GM23338 (cell line): ENCODE results near the gene ZNF687. TPM values are rescaled to one million over a fixed set of nuclear protein-coding genes. Genes with fewer than 3 reads are reported as not detected.

ENCODE experiments used
- ATAC-seq: fragments of 200-7000 bp; cut with Tn5 transposase; 3 replicates; pipeline ENCODE4 v1.9.1; 2020
- DNase-seq: peaks from one replicate; pipeline ENCODE4 v3.0.0-alpha.2; 2015; ENCODE audit warnings: low spot score
- H2AFZ ChIP-seq: fragments of 200-600 bp; sonication (generic); 2 replicates; pipeline ENCODE4 v1.8.0; 2016; ENCODE audit warnings: antibody characterized with exemption, mild to moderate bottlenecking, moderate library complexity
- H3F3A ChIP-seq: fragments of 200-600 bp; sonication (generic); replicated peaks from 2 replicates; pipeline ENCODE4 v1.8.0; 2017; ENCODE audit warnings: antibody characterized with exemption, mixed run types, low read depth
- H3K27ac ChIP-seq: fragments of 200-600 bp; sonication (generic); 2 replicates; pipeline ENCODE4 v1.6.1; 2016; ENCODE audit warnings: low read depth
- H3K27me3 ChIP-seq: fragments of 200-600 bp; sonication (generic); 2 replicates; pipeline ENCODE4 v1.8.0; 2016; ENCODE audit warnings: mild to moderate bottlenecking, mixed run types, moderate library complexity; ENCODE audit not compliant: insufficient read depth
- H3K36me3 ChIP-seq: fragments of 200-600 bp; sonication (generic); 2 replicates; pipeline ENCODE4 v1.8.0; 2016; ENCODE audit warnings: mild to moderate bottlenecking; ENCODE audit not compliant: insufficient read depth
- H3K4me1 ChIP-seq: fragments of 200-600 bp; sonication (generic); 2 replicates; pipeline ENCODE4 v1.8.0; 2016; ENCODE audit warnings: mild to moderate bottlenecking, moderate library complexity; ENCODE audit not compliant: insufficient read depth
- H3K4me2 ChIP-seq: fragments of 200-600 bp; sonication (generic); 2 replicates; pipeline ENCODE4 v1.7.1; 2017; ENCODE audit warnings: mixed run types
- H3K4me3 ChIP-seq: fragments of 200-600 bp; sonication (generic); 2 replicates; pipeline ENCODE4 v1.6.1; 2016; ENCODE audit warnings: mixed run types
- H3K79me2 ChIP-seq: fragments of 200-600 bp; sonication (generic); replicated peaks from 2 replicates; pipeline ENCODE4 v1.8.0; 2017; ENCODE audit warnings: mild to moderate bottlenecking; ENCODE audit not compliant: insufficient read depth
- H3K9me2 ChIP-seq: fragments of 200-600 bp; sonication (generic); 2 replicates; pipeline ENCODE4 v1.8.0; 2017; ENCODE audit not compliant: insufficient read depth
- H4K20me1 ChIP-seq: fragments of 200-600 bp; sonication (generic); replicated peaks from 2 replicates; pipeline ENCODE4 v1.8.0; 2017; ENCODE audit warnings: mild to moderate bottlenecking; ENCODE audit not compliant: insufficient read depth
- H3K27ac Mint-ChIP-seq: 2 replicates; pipeline ENCODE4 v1.8.0; 2020; ENCODE audit warnings: inconsistent platforms, mild to moderate bottlenecking, moderate library complexity, mixed read lengths
- H3K27me3 Mint-ChIP-seq: 3 replicates; pipeline ENCODE4 v1.8.0; 2022; ENCODE audit warnings: low read depth, mild to moderate bottlenecking, moderate library complexity, mixed read lengths, inconsistent platforms; ENCODE audit not compliant: insufficient read depth, poor library complexity
- H3K36me3 Mint-ChIP-seq: 3 replicates; pipeline ENCODE4 v1.8.0; 2021; ENCODE audit warnings: low read depth, mild to moderate bottlenecking, inconsistent platforms, moderate library complexity, mixed read lengths
- H3K4me1 Mint-ChIP-seq: 3 replicates; pipeline ENCODE4 v1.8.0; 2020; ENCODE audit warnings: mild to moderate bottlenecking, inconsistent platforms, mixed read lengths
- H3K4me3 Mint-ChIP-seq: 3 replicates; pipeline ENCODE4 v1.8.0; 2021; ENCODE audit warnings: moderate library complexity, mild to moderate bottlenecking, inconsistent platforms, mixed read lengths
- H3K9me3 Mint-ChIP-seq: 3 replicates; pipeline ENCODE4 v1.8.0; 2020; ENCODE audit warnings: moderate library complexity, mild to moderate bottlenecking, inconsistent platforms, mixed read lengths
- CREB1 ChIP-seq: fragments of 250-450 bp; sonication (Bioruptor Pico); IDR thresholded peaks from 2 replicates; pipeline ENCODE4 v1.5.0; 2020; ENCODE audit warnings: low read depth, mild to moderate bottlenecking, moderate library complexity
- CTCF ChIP-seq, 2 experiments: fragments of 200-600 bp in 1 of 2; sonication (generic) in 1 of 2; conservative IDR thresholded peaks; 2 replicates each; pipeline versions ENCODE4 v1.5.1 to v1.6.1; 2016 to 2017; ENCODE audit warnings: antibody characterized with exemption in 2 of 2, low read depth in 2 of 2, mild to moderate bottlenecking in 2 of 2, moderate library complexity in 1 of 2
- ETS1 ChIP-seq: IDR thresholded peaks from 2 replicates; pipeline ENCODE4 v1.6.1; 2016; ENCODE audit warnings: antibody characterized with exemption
- EZH2 ChIP-seq: fragments of 200-600 bp; sonication (generic); IDR thresholded peaks from one replicate; pipeline ENCODE4 v1.8.0; 2017; ENCODE audit warnings: antibody characterized with exemption, mild to moderate bottlenecking, low read depth; ENCODE audit not compliant: unreplicated experiment
- EZH2phosphoT487 ChIP-seq: fragments of 200-600 bp; sonication (generic); IDR thresholded peaks from one replicate; pipeline ENCODE4 v1.8.1; 2018; ENCODE audit warnings: antibody characterized with exemption; ENCODE audit not compliant: unreplicated experiment
- JUNB ChIP-seq: IDR thresholded peaks from one replicate; pipeline ENCODE4 v1.6.1; 2016; ENCODE audit warnings: antibody characterized with exemption; ENCODE audit not compliant: unreplicated experiment
- NANOG ChIP-seq: IDR thresholded peaks from 2 replicates; pipeline ENCODE4 v1.6.1; 2016; ENCODE audit warnings: antibody characterized with exemption, borderline replicate concordance
- POLR2AphosphoS5 ChIP-seq: IDR thresholded peaks from 2 replicates; pipeline ENCODE4 v1.6.1; 2016; ENCODE audit warnings: antibody characterized with exemption, low read depth
- REST ChIP-seq: IDR thresholded peaks from one replicate; pipeline ENCODE4 v1.6.1; 2018; ENCODE audit warnings: antibody characterized with exemption; ENCODE audit not compliant: unreplicated experiment
- STAT1 ChIP-seq: IDR thresholded peaks from one replicate; pipeline ENCODE4 v1.6.1; 2016; ENCODE audit warnings: antibody characterized with exemption; ENCODE audit not compliant: unreplicated experiment
- ZNF114 ChIP-seq: fragments of 250-450 bp; sonication (Bioruptor Pico); IDR thresholded peaks from 2 replicates; pipeline ENCODE4 v1.5.0; 2020; ENCODE audit warnings: mild to moderate bottlenecking, moderate library complexity
- ZNF331 ChIP-seq: fragments of 250-450 bp; sonication (Bioruptor Pico); IDR thresholded peaks from 2 replicates; pipeline ENCODE4 v1.5.0; 2020; ENCODE audit warnings: low read depth, mild to moderate bottlenecking, moderate library complexity
- ZNF462 ChIP-seq: fragments of 250-450 bp; sonication (Bioruptor Pico); IDR thresholded peaks from 2 replicates; pipeline ENCODE4 v1.5.0; 2020; ENCODE audit warnings: mild to moderate bottlenecking, moderate library complexity
- polyA plus RNA-seq: library from polyadenylated mRNA; unstranded; fragments of >200 nt; fragmentation: Nextera tagmentation; extraction: Ambion mirVana; gene quantifications from 2 replicates; pipeline ENCODE4 v1.2.1, GENCODE V29; 2016
- total RNA-seq: library from RNA; depleted of rRNA; stranded (reverse); fragments of >200 nt; shearing (Covaris generic); gene quantifications from 2 replicates; pipeline ENCODE4 v1.2.3, GENCODE V29; 2014

Gene ZNF687
- total and polyA plus RNA-seq, 2 experiments from 2014 or later: 7.7 to 63.9 TPM

GRCh38 chr1:151243683-151244216 lies 38.3 kb upstream of the ZNF687 start:
- peaks cover 97% of the 10 kb centered on the region for H3K36me3 Mint-ChIP-seq
- Histone ChIP-seq H3K4me2 (no peak overlapping the region), H3K79me2 (no peaks in the 10 kb centered on the region), H3K27me3 (no peaks in the 10 kb centered on the region), H3K36me3 (peaks cover 88% of the 10 kb centered on the region), H3K4me3 (no peak overlapping the region), H3K27ac (no peak overlapping the region), H3K4me1 (no peaks in the 10 kb centered on the region), H3F3A (peaks cover 36% of the 10 kb centered on the region), H4K20me1 (peaks cover 11% of the 10 kb centered on the region), H3K9me2 (no peaks in the 10 kb centered on the region), H2AFZ (no peak overlapping the region)
- DNase-seq (no peak), ATAC-seq (no peak)
- no peak overlapping the region for H3K27ac Mint-ChIP-seq
- H3K4me1 Mint-ChIP-seq: no peaks in the 10 kb centered on the region
- TF ChIP-seq CTCF (conservative IDR thresholded peaks at IDR 0.05; ENCODE audit: low read depth in 2 of 2) (no peak), POLR2AphosphoS5 (no peak), JUNB (no peak), REST (no peak), ZNF462 (no peak), NANOG (no peak), ZNF114 (CRISPR knock-in tag) (no peak), ZNF331 (CRISPR knock-in tag) (no peak), EZH2 (no peak), CREB1 (CRISPR knock-in tag) (no peak), EZH2phosphoT487 (no peak), STAT1 (no peak), ETS1 (no peak)
- H3K9me3 Mint-ChIP-seq: no peaks in the 10 kb centered on the region
- H3K27me3 Mint-ChIP-seq: peaks cover 6% of the 10 kb centered on the region
- no peak overlapping the region for H3K4me3 Mint-ChIP-seq
